Mesendoderm (in vitro differentiated cells): ENCODE data around the gene MEF2A.

Experiments used
- DNase-seq: peaks from one replicate; pipeline ENCODE4 v3.0.0; 2013
- H2AK5ac ChIP-seq: 2 replicates; pipeline ENCODE4 v1.6.1; 2013; ENCODE audit warnings: low read length, inconsistent platforms
- H2BK120ac ChIP-seq: 2 replicates; pipeline ENCODE4 v1.6.1; 2013; ENCODE audit warnings: low read depth, mild to moderate bottlenecking, low read length, moderate library complexity, mixed read lengths
- H2BK15ac ChIP-seq: replicated peaks from 2 replicates; pipeline ENCODE4 v1.6.1; 2013; ENCODE audit warnings: low read depth, mild to moderate bottlenecking, moderate library complexity
- H2BK5ac ChIP-seq: 2 replicates; pipeline ENCODE4 v1.6.1; 2013; ENCODE audit warnings: low read length, inconsistent platforms
- H3K18ac ChIP-seq: 2 replicates; pipeline ENCODE4 v1.6.1; 2013; ENCODE audit warnings: mild to moderate bottlenecking, low read length, mixed read lengths
- H3K23ac ChIP-seq: one replicate; pipeline ENCODE4 v1.6.1; 2013; ENCODE audit warnings: low read length
- H3K27ac ChIP-seq: 2 replicates; pipeline ENCODE4 v1.5.1; 2013; ENCODE audit warnings: low read depth, mild to moderate bottlenecking, inconsistent platforms, low read length, moderate library complexity
- H3K27me3 ChIP-seq: 2 replicates; pipeline ENCODE4 v1.6.1; 2013; ENCODE audit warnings: low read length, control low read depth, mild to moderate bottlenecking, inconsistent platforms; ENCODE audit not compliant: insufficient read depth, poor library complexity
- H3K36me3 ChIP-seq: 2 replicates; pipeline ENCODE4 v1.6.1; 2013; ENCODE audit warnings: low read length, inconsistent platforms; ENCODE audit not compliant: control insufficient read depth, insufficient read depth
- H3K4ac ChIP-seq: one replicate; pipeline ENCODE4 v1.6.1; 2013; ENCODE audit warnings: low read depth, mild to moderate bottlenecking, low read length, moderate library complexity
- H3K4me1 ChIP-seq: 2 replicates; pipeline ENCODE4 v1.6.1; 2013; ENCODE audit warnings: low read depth, low read length, inconsistent platforms; ENCODE audit not compliant: control insufficient read depth
- H3K4me2 ChIP-seq: 2 replicates; pipeline ENCODE4 v1.6.1; 2013; ENCODE audit warnings: low read length
- H3K4me3 ChIP-seq: 2 replicates; pipeline ENCODE4 v1.5.1; 2013; ENCODE audit warnings: mild to moderate bottlenecking, low read length
- H3K56ac ChIP-seq: one replicate; pipeline ENCODE4 v1.6.1; 2013; ENCODE audit warnings: low read length
- H3K79me1 ChIP-seq: 2 replicates; pipeline ENCODE4 v1.6.1; 2013; ENCODE audit warnings: low read length, inconsistent platforms
- H3K79me2 ChIP-seq: 2 replicates; pipeline ENCODE4 v1.6.1; 2013; ENCODE audit warnings: mild to moderate bottlenecking, low read length; ENCODE audit not compliant: control insufficient read depth, insufficient read depth
- H3K9ac ChIP-seq: 2 replicates; pipeline ENCODE4 v1.6.1; 2013; ENCODE audit warnings: low read length, inconsistent platforms
- H4K5ac ChIP-seq: one replicate; pipeline ENCODE4 v1.6.1; 2013; ENCODE audit warnings: low read length
- H4K8ac ChIP-seq: one replicate; pipeline ENCODE4 v1.6.1; 2013; ENCODE audit warnings: low read depth, mild to moderate bottlenecking, control low read depth, low read length, moderate library complexity
- WGBS: extraction: QIAGEN DNeasy Blood & Tissue Kit; methylation state at CpG from one replicate; pipeline ENCODE4 v1.1.7; 2013; ENCODE audit warnings: low lambda C conversion rate, missing lambda C conversion rate; ENCODE audit not compliant: insufficient coverage; ENCODE audit errors: extremely low coverage; 5-methylcytosine and 5-hydroxymethylcytosine counted together

Gene MEF2A

DNA sequence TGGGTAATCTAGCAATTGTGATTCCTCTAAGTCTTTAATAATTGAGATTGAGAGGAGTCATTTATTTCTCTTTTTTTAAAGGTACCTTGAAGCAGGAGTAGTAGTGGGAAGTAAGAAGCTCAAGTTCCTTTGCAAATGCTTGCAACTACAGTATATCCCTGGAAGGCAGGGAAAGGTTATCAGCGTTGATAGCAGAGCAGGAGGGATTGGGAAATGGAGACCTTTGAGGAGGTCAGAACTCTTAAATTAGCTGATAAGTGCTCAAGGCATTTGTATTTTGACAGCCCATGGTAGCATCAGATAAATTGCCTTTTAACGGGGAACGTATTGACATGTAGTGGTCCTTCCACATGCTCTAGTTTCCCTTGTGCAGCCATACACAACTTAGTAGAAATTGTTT lies 47.7 kb downstream of the MEF2A start:
- WGBS = no CpG with 5 or more reads among the region's 3 CpGs
- H2BK120ac ChIP-seq = no peak overlapping the region

DNA sequence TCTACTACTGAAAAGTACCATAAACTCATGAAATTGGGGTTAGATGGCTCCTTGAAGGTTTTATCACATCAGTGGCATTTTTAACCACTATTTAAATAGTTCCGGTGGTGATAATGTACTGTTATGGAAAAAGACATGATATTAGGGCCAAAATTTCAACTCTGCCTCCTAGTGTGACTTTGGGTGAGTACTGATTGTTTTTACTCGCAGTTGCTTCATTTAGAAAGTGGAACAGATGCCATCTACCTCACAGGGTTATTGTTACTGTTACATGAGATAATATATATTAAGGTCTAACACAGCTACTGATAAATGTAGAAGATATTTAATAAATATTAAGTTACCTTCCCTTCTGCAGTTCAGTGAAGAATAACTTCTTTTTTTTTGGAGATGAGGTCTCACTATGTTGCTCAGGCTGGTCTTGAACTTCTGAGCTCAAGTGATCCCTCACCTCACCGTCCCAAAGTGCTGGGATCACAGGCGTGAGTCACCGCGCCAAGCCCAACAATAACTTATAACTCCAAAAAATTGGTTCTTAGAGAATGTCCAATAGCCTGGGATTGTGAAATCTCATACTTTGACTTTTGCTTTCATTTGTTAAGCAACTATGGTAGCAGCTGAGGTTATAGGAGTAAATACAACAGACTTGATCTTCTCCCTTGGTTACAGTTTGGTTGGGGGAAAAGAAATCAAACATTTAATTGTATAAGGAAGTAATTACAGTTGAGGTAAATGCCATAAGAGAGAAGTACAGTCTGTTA lies 48.3 kb downstream of the MEF2A start:
- no peak overlapping the region for H3K9ac ChIP-seq
- H3K79me1 ChIP-seq = no peaks in the 10 kb centered on the region
- H2AK5ac ChIP-seq = no peak overlapping the region
- H3K27me3 ChIP-seq = no peaks in the 10 kb centered on the region
- H3K18ac ChIP-seq = no peak overlapping the region
- DNase-seq = no peak
- WGBS = no CpG with 5 or more reads among the region's 6 CpGs
- no peak overlapping the region for H3K4me3 ChIP-seq
- H4K5ac ChIP-seq = no peak overlapping the region
- no peak overlapping the region for H2BK120ac ChIP-seq
- H3K4me1 ChIP-seq = peaks cover 2% of the 10 kb centered on the region
- H3K79me2 ChIP-seq = peaks cover 5% of the 10 kb centered on the region
- H3K27ac ChIP-seq = no peak overlapping the region
- no peak overlapping the region for H3K4ac ChIP-seq
- H4K8ac ChIP-seq = no peak overlapping the region
- H3K4me2 ChIP-seq = no peak overlapping the region
- no peak overlapping the region for H3K23ac ChIP-seq
- H2BK15ac ChIP-seq = no peak overlapping the region
- H3K36me3 ChIP-seq = no peaks in the 10 kb centered on the region
- no peak overlapping the region for H3K56ac ChIP-seq
- H2BK5ac ChIP-seq = no peak overlapping the region

More for the DNA sequence above, 47.7 kb downstream of the MEF2A start:
- H3K4ac ChIP-seq = no peak overlapping the region
- no peak overlapping the region for H3K9ac ChIP-seq
- no peaks in the 10 kb centered on the region for H3K36me3 ChIP-seq
- H3K27ac ChIP-seq = no peak overlapping the region
- peak; percentile 80 for DNase-seq
- peaks cover 2% of the 10 kb centered on the region for H3K4me1 ChIP-seq
- H2BK15ac ChIP-seq = no peak overlapping the region
- H3K27me3 ChIP-seq = no peaks in the 10 kb centered on the region
- no peak overlapping the region for H2BK5ac ChIP-seq
- H4K8ac ChIP-seq = no peak overlapping the region
- H3K79me2 ChIP-seq = peaks cover 7% of the 10 kb centered on the region
- H2AK5ac ChIP-seq = no peak overlapping the region
- peaks cover 2% of the 10 kb centered on the region for H3K79me1 ChIP-seq
- H3K4me2 ChIP-seq = no peak overlapping the region
- no peak overlapping the region for H4K5ac ChIP-seq
- H3K4me3 ChIP-seq = no peak overlapping the region
- no peak overlapping the region for H3K56ac ChIP-seq
- H3K18ac ChIP-seq = no peak overlapping the region
- H3K23ac ChIP-seq = no peak overlapping the region

DNA sequence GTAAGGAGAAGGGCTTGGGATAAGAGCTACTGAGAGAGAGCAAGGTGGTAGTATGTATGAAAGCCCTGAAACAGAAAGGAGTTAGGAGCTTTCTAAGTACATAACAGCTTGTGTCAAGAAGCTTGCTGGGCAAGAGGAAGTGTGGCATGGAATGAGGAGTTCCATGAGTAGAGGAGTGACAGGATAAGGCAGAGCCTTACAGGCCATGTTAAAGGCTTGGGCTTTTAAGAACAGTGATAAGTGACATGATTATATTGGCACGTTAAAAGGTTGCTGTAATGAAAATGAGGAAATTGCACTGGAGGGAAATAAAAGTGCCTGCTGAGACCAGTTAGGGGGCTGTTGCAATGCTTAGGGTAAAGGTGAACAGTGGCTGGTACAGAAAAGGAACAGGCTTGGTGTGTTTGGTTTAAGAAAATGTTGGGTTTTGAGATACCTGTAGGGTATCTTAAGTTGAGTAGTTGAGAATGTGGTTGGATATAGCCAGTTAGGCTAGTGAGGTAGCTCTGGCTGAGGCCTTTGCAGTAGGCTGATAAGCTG lies 49.0 kb downstream of the MEF2A start:
- Histone ChIP-seq H3K79me2 (peaks cover 5% of the 10 kb centered on the region), H3K4me2 (no peak overlapping the region), H3K4ac (no peak overlapping the region), H2BK15ac (no peak overlapping the region), H2BK5ac (no peak overlapping the region), H3K56ac (no peak overlapping the region), H3K27ac (no peak overlapping the region), H3K9ac (no peak overlapping the region), H4K5ac (no peak overlapping the region), H3K4me1 (peaks cover 2% of the 10 kb centered on the region), H3K18ac (no peak overlapping the region), H3K27me3 (no peaks in the 10 kb centered on the region), H4K8ac (no peak overlapping the region), H2AK5ac (no peak overlapping the region), H2BK120ac (no peak overlapping the region), H3K4me3 (no peak overlapping the region), H3K23ac (no peak overlapping the region), H3K36me3 (no peaks in the 10 kb centered on the region), H3K79me1 (no peaks in the 10 kb centered on the region)
- DNase-seq = peak; percentile 61
- no CpG with 5 or more reads among the region's 1 CpG for WGBS

- DNase-seq = no peak
- Histone ChIP-seq H3K56ac (no peak overlapping the region), H3K27me3 (no peaks in the 10 kb centered on the region), H2BK5ac (no peak overlapping the region), H3K79me1 (peaks cover 3% of the 10 kb centered on the region), H3K27ac (no peak overlapping the region), H3K36me3 (no peaks in the 10 kb centered on the region), H3K9ac (no peak overlapping the region), H2BK120ac (no peak overlapping the region), H3K4ac (no peak overlapping the region), H3K4me3 (no peak overlapping the region), H4K5ac (no peak overlapping the region), H3K23ac (no peak overlapping the region), H3K4me1 (peaks cover 2% of the 10 kb centered on the region), H2AK5ac (no peak overlapping the region), H4K8ac (no peak overlapping the region), H3K79me2 (peaks cover 9% of the 10 kb centered on the region), H3K4me2 (no peak overlapping the region), H2BK15ac (no peak overlapping the region), H3K18ac (no peak overlapping the region)
- WGBS = no CpG with 5 or more reads among the region's 3 CpGs
These were observed 49.7 kb downstream of the MEF2A start for GRCh38 chr15:99615460-99615859.

GRCh38 chr15:99616129-99616528 lies 50.3 kb downstream of the MEF2A start:
- Histone ChIP-seq H3K27me3 (no peaks in the 10 kb centered on the region), H3K18ac (no peak overlapping the region), H2BK15ac (no peak overlapping the region), H3K4me1 (peaks cover 2% of the 10 kb centered on the region), H3K4me2 (no peak overlapping the region), H3K23ac (no peak overlapping the region), H3K9ac (no peak overlapping the region), H2BK120ac (no peak overlapping the region), H3K4me3 (no peak overlapping the region), H3K79me1 (peaks cover 3% of the 10 kb centered on the region), H4K8ac (no peak overlapping the region), H2BK5ac (no peak overlapping the region), H3K56ac (no peak overlapping the region), H3K79me2 (peaks cover 9% of the 10 kb centered on the region), H3K36me3 (no peaks in the 10 kb centered on the region), H3K27ac (no peak overlapping the region), H3K4ac (no peak overlapping the region), H4K5ac (no peak overlapping the region), H2AK5ac (no peak overlapping the region)
- DNase-seq = no peak
- WGBS = 100% methylated on average over 2 of the region's 2 CpGs
